Heart left ventricle (tissue), 16 donors: Measurements from ENCODE around the gene TPK1. TPM values are rescaled to one million over a fixed set of nuclear protein-coding genes. Genes with fewer than 3 reads are reported as not detected.

ENCODE experiments used
- ATAC-seq, 4 donors: fragments of 200-7000 bp; cut with Tn5 transposase; one replicate each; pipeline ENCODE4 v1.9.1; 2020 to 2022; ENCODE audit warnings: moderate library complexity in 4 of 4, mild to moderate bottlenecking in 3 of 4, moderate number of reproducible peaks in 1 of 4
- DNase-seq, 5 donors: peaks; one replicate each; pipeline ENCODE4 v3.0.0-alpha.2; 2020
- H3K27ac ChIP-seq, 12 donors: fragments of 200-600 bp; sonication (generic) in 4 of 12; one replicate each; pipeline versions ENCODE4 v1.5.0 to v1.8.0; 2016 to 2022; ENCODE audit warnings: mild to moderate bottlenecking in 2 of 12
- H3K27me3 ChIP-seq, 9 donors: fragments of 200-600 bp; sonication (generic) in 2 of 9; one replicate each; pipeline versions ENCODE4 v1.5.1 to v1.8.0; 2016 to 2022; ENCODE audit warnings: mild to moderate bottlenecking in 3 of 9
- H3K36me3 ChIP-seq, 9 donors: fragments of 200-600 bp; sonication (generic) in 2 of 9; one replicate each; pipeline versions ENCODE4 v1.5.0 to v1.8.0; 2018 to 2022; ENCODE audit warnings: mild to moderate bottlenecking in 2 of 9
- H3K4me1 ChIP-seq, 12 donors: fragments of 200-600 bp; sonication (generic) in 4 of 12; one replicate each; pipeline versions ENCODE4 v1.5.0 to v1.8.0; 2016 to 2022; ENCODE audit warnings: mild to moderate bottlenecking in 3 of 12
- H3K4me3 ChIP-seq, 12 donors: fragments of 200-600 bp; sonication (generic) in 4 of 12; one replicate each; pipeline versions ENCODE4 v1.5.0 to v1.8.0; 2017 to 2022; ENCODE audit warnings: mild to moderate bottlenecking in 9 of 12, moderate library complexity in 4 of 12
- H3K9me3 ChIP-seq, 12 donors: fragments of 200-600 bp; sonication (generic) in 4 of 12; one replicate each; pipeline versions ENCODE4 v1.5.0 to v1.8.0; 2016 to 2022; ENCODE audit warnings: mild to moderate bottlenecking in 1 of 12
- CTCF ChIP-seq, 12 donors: fragments of 200-600 bp; sonication (generic) in 4 of 12; IDR thresholded peaks; one replicate each; pipeline versions ENCODE4 v1.5.0 to v1.8.0; 2018 to 2022; ENCODE audit warnings: antibody characterized with exemption in 12 of 12, mild to moderate bottlenecking in 5 of 12
- POLR2A ChIP-seq, 2 donors: fragments of 450-650 bp; IDR thresholded peaks; one replicate each; pipeline ENCODE4 v1.6.1; 2017; ENCODE audit warnings: antibody characterized with exemption in 2 of 2, mild to moderate bottlenecking in 2 of 2, moderate library complexity in 2 of 2
- WGBS, 4 donors: extraction: QIAGEN DNeasy Blood & Tissue Kit in 2 of 4; methylation state at CpG; one replicate each; pipeline versions ENCODE4 v1.1.5 to v1.1.7; 2013 to 2018; 5-methylcytosine and 5-hydroxymethylcytosine counted together
- intact Hi-C, 10 donors: fragments of 100-400 bp; cut with DNase I; formaldehyde crosslinking; loops; one replicate each; pipeline versions ENCODE4 v1.11.1 to v1.14.2; 2022
- polyA plus RNA-seq, 2 donors: library from polyadenylated mRNA; stranded (reverse); fragments of 200-250 nt; gene quantifications; one replicate each; pipeline ENCODE4 v1.2.3, GENCODE V29; 2013
- total RNA-seq, 9 donors: library from RNA; depleted of rRNA in 2 of 9; stranded (reverse); fragments of >200 nt in 2 of 9; fragmentation: NEBNext Ultra II Directional in 3 of 9; extraction: Animal tissue kit (Norgen Biotek cat#: 25700) in 3 of 9; gene quantifications; one replicate each; pipeline versions ENCODE4 v1.1.0 to v1.2.4, GENCODE V29; 2016 to 2023
- donor health status: ischemic (EF 13 %, LVEDD 7.1; RV severe dilation, severe dysfunction).
- donor health status: healthy with polysubstance abuse.
- donor health status: DM: no; HTN: yes; CAD: no.
- donor health status: DM: no; HTN: no; CAD: no.
- donor health status: ischemic (EF 25% LVEDD 6.9; RV normal size, moderate dysfunction).
- donor health status: ischemic (EF 25% LVEDD 5.7; RV mildly dilated, moderate dysfunction).
- donor health status: healthy.
- donor health status: DM: yes; HTN: yes; CAD: no.
- donor health status: ischemic (EF 35%, LVEDD 5.7; RV mildly dilated, moderate dysfunction).
- donor health status: nonischemic (EF 11% LVEDD 7.7; RV severe dilation, severe dysfunction).
- donor health status: DM: yes; HTN: yes; CAD: no.
- donor health status: PGD.
- donor health status: ischemic (EF 29% LVEDD 5.4; RV normal size, mild dysfunction).
- donor health status: nonischemic (EF 23%, LVEDD 6.1; RV moderate dilation, normal function).

Gene TPK1
- total and polyA plus RNA-seq, 11 donors = 2.0 to 8.2 (median 5.0) TPM

DNA sequence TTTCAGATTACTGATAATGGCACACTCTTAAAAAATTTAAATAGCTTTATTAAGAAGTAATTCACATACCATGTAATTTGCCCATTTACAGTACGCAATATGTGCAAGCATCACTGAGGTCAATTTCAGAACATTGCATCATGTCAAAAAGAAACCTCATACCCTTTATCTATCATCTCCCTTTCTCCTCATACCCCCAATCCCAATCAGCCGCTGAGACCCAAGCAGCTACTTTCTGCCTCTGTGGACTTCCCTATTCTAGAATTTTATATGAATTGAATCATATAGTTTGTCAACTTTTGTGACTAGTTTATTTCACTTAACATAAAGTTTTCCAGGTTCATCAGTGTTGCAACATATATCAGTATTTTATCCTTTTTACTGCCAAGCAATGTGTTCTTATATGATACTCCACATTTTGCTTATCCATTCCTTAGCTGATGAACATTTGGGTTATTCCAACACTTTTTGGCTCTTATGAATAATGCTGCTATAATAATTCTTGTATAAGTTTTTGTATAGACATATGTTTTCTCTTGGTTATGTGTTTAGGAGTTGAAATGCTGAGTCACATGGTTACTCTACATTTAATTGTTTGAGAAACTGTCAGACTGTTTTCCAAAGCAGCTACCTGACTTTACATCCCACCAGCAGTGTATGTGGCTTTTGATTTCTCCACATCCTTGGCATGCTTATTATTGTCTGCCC is 26.9 kb upstream of the TPK1 start:
- TF ChIP-seq POLR2A (IDR thresholded peaks at IDR 0.05) = no peak
- TF ChIP-seq CTCF (IDR thresholded peaks at IDR 0.05) = no peak
- 88 to 95% (median 94%) methylated on average over 2 of the region's 2 CpGs for WGBS, 4 donors
- DNase-seq (no peak), ATAC-seq (no peak)
- H3K36me3 ChIP-seq = no peaks in the 10 kb centered on the region
- no peaks in the 10 kb centered on the region for H3K4me1 ChIP-seq
- H3K27me3 ChIP-seq = peaks cover 0 to 8% (median 0%) of the 10 kb centered on the region in 9 donors
- no peaks in the 10 kb centered on the region for H3K9me3 ChIP-seq
- no peak overlapping the region for H3K27ac ChIP-seq
- intact Hi-C loops = no loop called here
- no peak overlapping the region for H3K4me3 ChIP-seq

DNA sequence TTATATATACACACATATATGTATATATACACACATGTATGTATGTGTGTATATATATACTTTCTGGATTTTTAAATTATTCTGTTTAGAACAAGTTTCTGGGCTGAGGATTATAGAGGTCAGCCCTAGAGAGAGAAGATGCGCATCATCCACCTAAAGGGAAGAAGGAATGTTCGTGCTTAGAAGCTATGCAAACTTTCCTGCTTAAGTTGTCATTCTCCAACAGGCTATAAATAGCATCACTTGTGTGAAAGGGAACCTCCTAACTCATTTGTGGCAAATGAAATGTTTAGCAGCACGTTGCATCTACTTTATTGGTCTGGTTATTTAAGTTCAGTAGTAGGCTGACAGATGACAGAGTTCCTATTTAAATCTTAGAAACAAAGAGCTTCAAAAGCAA is 23.9 kb upstream of the TPK1 start:
- ATAC-seq (no peak), DNase-seq (no peak)
- Histone ChIP-seq H3K27me3 (no peaks in the 10 kb centered on the region), H3K4me1 (no peaks in the 10 kb centered on the region), H3K27ac (no peak overlapping the region), H3K4me3 (no peak overlapping the region), H3K36me3 (no peaks in the 10 kb centered on the region), H3K9me3 (no peaks in the 10 kb centered on the region)
- intact Hi-C loops = loop anchor here in 3 of 10 donors (10.0 kb wide), 3 partner anchors 115 to 1235 kb away; no protein-coding TSS in a partner anchor
- WGBS, 4 donors = 42 to 52% (median 48%) methylated on average over 3 of the region's 3 CpGs
- TF ChIP-seq CTCF (IDR thresholded peaks at IDR 0.05) = no peak
- TF ChIP-seq POLR2A (IDR thresholded peaks at IDR 0.05) = no peak

DNA sequence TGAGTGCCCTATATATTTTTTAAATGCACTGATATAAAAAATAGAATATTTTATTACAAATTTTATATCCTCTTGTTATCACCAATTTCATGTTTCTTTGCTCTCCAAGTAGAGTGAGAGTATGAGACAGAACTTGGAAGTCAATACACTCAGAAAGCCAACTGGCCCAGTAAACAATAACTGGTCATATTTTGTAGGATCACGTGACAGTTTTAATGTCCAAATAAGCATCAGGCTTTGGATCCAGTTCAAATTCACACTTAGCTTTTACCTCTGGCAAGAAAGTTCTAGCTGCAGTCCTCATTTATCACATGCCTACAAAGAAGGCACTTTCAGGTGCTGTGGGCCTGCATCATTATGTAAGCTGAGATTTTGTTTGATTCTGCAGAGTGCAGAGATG is 21.6 kb upstream of the TPK1 start:
- TF ChIP-seq POLR2A (IDR thresholded peaks at IDR 0.05) = no peak
- TF ChIP-seq CTCF (IDR thresholded peaks at IDR 0.05) = no peak
- Histone ChIP-seq H3K27me3 (no peaks in the 10 kb centered on the region), H3K4me1 (no peaks in the 10 kb centered on the region), H3K36me3 (no peaks in the 10 kb centered on the region), H3K4me3 (no peak overlapping the region), H3K27ac (no peak overlapping the region), H3K9me3 (no peaks in the 10 kb centered on the region)
- WGBS, 4 donors = 42 to 45% (median 44%) methylated on average over 1 of the region's 1 CpG
- intact Hi-C loops = loop anchor here in 3 of 10 donors (10.0 kb wide), 3 partner anchors 113 to 1237 kb away; no protein-coding TSS in a partner anchor
- ATAC-seq (no peak), DNase-seq (no peak)

GRCh38 chr7:144854839-144855424 is 19.1 kb upstream of the TPK1 start:
- ATAC-seq = no peak
- no peaks in the 10 kb centered on the region for H3K4me1 ChIP-seq
- H3K27me3 ChIP-seq = peaks cover 0 to 10% (median 0%) of the 10 kb centered on the region in 9 donors
- intact Hi-C loops = loop anchor here in 3 of 10 donors (10.0 kb wide), 3 partner anchors 110 to 1240 kb away; no protein-coding TSS in a partner anchor
- DNase-seq = no peak
- peaks cover 0 to 5% (median 0%) of the 10 kb centered on the region in 12 donors for H3K9me3 ChIP-seq
- TF ChIP-seq CTCF (IDR thresholded peaks at IDR 0.05) (peak; percentile 37 to 67 (median 48)), POLR2A (IDR thresholded peaks at IDR 0.05) (no peak)
- H3K36me3 ChIP-seq = no peaks in the 10 kb centered on the region
- no peak overlapping the region for H3K27ac ChIP-seq
- WGBS, 4 donors = 44 to 52% (median 47%) methylated on average over 3 of the region's 3 CpGs
- H3K4me3 ChIP-seq = no peak overlapping the region
